NCI-H226 (cell line): ENCODE results near the gene OR13C9.
"Not testable (repeated sequence)": the region's sequence is repeated elsewhere in the genome, so short reads cannot be mapped to it uniquely, and the experiment has no call there.

Source experiments
- DNase-seq: peaks from one replicate; pipeline ENCODE4 v3.0.0-alpha.2; 2015

The OR13C9 gene, protein sequence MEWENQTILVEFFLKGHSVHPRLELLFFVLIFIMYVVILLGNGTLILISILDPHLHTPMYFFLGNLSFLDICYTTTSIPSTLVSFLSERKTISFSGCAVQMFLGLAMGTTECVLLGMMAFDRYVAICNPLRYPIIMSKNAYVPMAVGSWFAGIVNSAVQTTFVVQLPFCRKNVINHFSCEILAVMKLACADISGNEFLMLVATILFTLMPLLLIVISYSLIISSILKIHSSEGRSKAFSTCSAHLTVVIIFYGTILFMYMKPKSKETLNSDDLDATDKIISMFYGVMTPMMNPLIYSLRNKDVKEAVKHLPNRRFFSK

DNA sequence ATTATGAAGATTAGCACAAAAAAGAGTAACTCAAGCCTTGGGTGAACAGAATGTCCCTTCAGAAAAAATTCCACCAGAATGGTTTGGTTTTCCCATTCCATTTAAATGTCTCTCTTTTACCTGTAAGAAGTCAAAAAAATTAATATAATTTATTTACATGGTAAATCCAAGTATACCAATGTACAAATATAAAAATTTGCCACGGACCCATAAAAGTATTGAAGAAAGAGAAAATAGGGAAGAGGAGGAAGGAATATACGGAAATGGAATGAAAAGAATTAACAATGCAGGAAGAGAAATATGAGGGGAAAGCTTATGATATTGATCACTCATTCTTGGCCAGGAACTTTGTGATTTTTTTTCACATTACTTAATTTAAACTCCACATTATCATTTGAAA, at the start of gene OR13C9:
Gene OR13C9 (minus strand): TSS at position 101 of the 400 bp plus-strand sequence. CDS start 0 bp downstream, at position 101.
- DNase-seq, result no peak

DNA sequence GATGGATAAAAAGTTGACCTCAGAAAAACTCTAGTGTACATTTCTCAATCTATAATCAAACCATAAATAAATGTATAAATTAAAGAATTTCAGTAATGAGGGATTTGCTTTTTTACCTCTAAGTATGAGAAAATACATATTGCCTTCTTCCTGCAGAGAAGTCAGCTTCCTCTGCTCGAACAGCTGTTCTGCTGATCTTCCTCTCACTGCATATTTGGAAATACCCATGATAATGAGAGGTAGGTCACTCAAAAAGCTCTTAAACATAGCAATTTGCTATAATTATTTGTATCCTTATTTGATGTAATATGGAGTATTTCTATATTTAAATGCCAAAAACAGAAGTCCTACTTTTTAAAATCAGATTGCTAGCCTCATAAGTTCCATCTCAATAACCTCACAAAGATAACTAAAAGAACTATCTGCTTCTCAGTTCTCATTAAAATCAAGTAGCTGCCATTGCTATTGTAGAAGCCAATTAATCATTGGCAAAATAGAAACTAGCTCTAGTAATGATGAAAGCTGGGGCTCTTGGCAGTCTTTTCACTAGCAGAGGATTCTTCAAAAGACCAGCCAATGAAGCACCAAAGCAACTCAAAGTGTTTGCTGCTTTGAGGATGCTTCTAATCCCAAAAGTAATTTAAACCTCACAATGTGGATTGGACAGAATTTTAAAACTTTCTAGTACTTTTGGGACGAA, 40.6 kb upstream of the OR13C9 start:
- DNase-seq, result no peak

DNA sequence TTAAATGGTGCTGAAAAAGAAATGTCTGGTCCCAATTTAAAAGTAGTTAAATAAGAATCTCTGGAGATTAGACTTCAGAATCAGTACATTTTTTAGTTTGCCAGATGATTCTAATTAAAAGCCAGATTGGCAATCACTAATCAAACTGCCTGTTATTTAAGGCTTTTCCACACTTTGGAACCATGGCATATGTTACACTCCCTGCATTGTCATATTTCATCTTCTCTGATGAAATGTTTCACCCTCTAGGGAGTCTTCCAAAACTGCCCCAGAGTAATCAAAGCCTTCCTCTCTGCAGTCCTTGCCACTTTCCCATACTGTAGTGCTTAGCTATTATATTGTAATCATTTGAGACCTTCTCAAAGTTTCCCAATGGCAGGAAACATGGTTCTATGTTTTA, 17.5 kb upstream of the OR13C9 start:
- no peak for DNase-seq

DNA sequence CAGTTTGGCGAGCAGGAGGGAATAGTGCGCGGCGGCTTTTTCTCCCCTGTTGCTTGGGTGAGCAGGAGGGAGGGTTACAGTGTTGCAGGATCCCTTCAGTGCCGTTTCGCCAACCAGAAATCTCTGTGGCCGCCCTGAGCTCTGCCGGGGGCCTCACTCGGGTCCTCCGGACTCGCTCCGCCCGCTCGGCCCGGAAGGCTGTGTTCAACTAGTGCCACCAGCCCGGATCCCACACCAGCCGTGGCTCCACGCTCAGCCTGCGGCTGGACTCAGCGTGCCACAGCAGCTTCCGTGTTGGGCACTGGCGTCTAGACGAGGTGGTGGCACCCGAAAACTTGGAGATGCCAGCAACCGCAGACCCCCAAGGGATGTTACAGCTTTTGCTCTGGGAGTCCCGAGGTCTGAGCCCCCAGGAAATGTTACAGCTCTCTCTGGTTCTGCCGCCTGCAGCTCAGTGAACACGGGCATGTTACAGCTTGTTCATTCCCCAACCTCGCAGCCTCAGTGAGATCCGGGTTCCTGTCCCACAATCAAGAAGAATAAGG, 16.0 kb upstream of the OR13C9 start:
- no peak for DNase-seq

DNA sequence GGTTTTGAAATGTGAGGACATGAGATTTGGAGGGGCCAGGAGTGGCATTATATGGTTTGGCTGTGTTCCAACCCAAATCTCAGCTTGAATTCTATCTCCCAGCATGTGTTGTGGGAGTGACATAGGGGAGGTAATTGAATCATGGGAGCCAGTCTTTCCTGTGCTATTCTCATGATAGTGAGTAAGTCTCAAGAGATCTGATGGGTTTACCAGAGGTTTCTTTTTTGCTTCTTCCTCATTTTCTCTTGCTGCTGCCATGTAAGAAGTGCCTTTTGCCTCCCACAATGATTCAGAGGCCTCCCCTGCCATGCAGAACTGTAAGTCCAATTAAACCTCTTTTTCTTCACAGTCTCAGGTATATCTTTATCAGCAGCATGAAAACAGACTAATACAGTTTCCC, 8.0 kb upstream of the OR13C9 start:
- DNase-seq, result not testable (repeated sequence)

DNA sequence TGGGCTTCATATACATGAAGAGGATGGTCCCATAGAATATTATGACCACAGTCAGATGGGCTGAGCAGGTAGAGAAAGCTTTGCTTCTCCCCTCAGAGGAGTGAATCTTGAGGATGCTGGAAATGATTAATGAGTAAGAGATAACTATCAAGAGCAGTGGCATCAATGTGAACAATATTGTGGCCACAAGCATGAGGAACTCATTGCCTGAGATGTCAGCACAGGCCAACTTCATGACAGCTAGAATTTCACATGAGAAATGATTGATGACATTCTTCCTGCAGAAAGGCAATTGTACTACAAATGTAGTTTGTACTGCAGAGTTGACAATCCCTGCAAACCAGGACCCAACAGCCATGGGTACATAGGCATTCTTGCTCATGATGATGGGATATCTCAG, 586 bp downstream of the OR13C9 start:
- no peak for DNase-seq

DNA sequence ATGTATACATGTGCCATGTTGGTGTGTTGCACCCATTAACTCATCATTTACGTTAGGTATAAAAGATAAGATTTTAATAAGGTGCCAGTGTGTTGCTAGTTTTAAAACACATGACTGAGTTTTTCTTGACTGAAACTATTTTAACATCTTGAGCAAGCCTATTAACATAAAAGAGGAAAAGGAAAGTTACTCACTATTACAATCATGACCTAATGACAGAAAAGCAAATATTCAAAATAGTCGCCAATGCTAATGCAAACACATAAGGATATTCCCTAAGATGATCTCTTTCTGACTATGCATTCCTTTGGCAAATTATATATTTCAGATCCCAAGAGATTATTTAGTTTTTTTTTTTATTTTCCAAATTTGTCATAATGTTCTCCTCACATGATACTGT, 6.8 kb downstream of the OR13C9 start:
- DNase-seq, result no peak

DNA sequence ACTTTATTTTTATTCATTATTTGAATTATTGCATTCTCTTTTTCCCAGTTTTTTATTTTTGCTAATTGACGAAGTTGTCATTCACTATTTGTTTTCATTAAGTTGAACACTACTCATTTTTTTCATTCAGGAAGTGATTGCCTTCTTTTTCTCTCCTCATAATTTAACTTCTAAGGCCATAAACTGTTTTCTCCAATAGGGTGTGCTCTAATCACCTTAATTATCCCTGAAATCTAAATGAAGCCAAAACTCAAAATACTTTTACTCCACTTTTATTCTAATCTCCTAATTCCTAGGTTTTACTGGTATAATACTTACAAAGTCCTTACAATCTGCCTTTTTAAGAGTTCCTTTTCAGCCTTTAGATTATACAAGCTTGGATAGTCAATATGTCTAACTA, 9.7 kb downstream of the OR13C9 start:
- DNase-seq, result no peak

DNA sequence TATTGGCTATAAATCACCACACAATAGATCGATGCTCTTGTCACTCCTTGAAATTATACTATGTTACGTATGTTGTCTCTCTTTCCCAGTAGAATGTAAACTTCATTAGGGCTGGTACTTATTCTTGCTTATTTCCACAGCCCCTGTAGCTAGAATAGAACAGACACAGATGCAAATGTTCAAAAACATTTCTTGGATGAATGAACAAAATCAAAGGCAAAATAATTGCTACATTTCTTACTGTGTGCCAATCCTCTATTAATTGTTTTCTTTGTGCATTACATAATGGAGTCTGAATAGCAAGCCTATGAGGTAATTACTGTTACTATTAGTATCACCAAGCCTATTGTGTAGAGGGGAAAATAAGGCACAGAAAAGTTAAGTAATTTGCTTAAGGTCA, 11.9 kb downstream of the OR13C9 start:
- DNase-seq, result no peak

DNA sequence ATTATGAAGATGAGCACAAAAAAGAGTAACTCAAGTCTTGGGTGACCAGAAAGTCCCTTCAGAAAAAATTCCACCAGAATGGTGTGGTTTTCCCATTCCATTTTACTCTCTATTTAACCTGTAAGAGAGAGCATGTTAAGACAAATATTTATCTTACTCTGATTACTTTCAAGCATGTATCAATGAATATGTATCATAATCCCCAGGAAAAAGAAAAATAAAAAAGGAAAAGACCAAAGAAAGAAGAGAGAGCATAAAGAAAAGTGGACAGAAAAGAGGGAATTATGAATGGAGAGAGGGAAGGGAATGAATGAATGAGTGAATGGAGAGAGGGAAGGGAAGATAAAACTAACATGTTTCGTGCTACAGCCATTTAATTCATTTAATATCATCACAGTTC, 12.5 kb downstream of the OR13C9 start, which contains the start of gene OR13C2:
Gene OR13C2 (minus strand): TSS at position 101 of the 400 bp plus-strand sequence. CDS start 0 bp downstream, at position 101.
- not testable (repeated sequence) for DNase-seq

DNA sequence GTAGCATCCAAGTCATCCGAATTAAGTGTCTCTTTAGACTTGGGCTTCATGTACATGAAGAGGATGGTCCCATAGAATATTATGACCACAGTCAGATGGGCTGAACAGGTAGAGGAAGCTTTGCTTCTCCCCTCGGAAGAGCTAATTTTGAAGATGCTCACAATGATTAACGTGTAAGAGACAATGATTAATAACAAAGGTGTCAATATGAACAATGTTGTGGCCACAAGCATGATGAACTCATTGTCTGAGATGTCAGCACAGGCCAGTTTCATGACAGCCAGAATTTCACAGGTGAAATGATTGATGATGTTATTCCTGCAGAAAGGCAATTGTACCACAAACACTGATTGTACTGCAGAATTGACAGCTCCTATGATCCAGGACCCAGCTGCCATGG, 13.2 kb downstream of the OR13C9 start:
- DNase-seq, result no peak

DNA sequence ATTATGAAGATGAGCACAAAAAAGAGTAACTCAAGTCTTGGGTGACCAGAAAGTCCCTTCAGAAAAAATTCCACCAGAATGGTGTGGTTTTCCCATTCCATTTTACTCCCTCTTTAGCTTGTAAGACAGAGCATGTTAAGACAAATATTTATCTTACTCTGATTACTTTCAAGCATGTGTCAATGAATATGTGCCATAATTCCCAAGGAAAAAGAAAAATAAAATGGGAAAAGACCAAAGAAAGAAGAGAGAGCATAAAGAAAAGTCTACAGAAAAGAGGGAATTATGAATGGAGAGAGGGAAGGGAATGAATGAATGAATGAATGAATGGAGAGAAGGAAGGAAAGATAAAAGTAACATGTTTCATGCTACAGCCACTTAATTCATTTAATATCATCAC, 18.7 kb downstream of the OR13C9 start, which contains the start of gene OR13C5:
Gene OR13C5 (minus strand): TSS at position 101 of the 400 bp plus-strand sequence. CDS start 0 bp downstream, at position 101.
- not testable (repeated sequence) for DNase-seq

DNA sequence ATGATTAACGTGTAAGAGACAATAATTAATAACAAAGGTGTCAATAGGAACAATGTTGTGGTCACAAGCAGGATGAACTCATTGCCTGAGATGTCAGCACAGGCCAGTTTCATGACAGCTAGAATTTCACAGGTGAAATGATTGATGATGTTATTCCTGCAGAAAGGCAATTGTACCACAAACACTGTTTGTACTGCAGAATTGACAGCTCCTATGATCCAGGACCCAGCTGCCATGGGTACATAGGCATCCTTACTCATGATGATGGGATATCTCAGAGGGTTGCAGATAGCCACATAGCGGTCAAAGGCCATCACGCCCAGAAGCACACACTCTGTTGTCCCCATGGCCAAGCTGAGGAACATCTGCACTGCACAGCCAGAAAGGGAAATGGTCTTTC, 19.3 kb downstream of the OR13C9 start:
- DNase-seq, result not testable (repeated sequence)

DNA sequence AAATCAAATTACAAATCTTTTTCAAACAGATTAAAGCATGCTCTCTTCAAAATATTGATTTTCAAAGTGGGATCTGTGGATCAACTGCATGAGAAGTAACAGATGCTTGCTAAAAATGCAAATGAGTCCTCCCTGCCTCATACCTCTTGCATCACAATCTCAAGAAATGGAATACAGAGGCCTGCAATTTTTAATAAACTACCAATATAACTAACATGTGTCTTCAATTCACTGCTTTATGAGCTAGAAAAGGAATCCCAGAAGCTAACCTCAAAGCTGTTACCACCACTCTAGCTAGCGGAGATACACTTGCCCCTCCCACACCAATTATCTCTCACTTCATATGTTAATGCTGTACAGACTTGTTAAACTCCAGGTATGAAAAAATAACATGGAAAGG, 28.4 kb downstream of the OR13C9 start:
- DNase-seq, result no peak

DNA sequence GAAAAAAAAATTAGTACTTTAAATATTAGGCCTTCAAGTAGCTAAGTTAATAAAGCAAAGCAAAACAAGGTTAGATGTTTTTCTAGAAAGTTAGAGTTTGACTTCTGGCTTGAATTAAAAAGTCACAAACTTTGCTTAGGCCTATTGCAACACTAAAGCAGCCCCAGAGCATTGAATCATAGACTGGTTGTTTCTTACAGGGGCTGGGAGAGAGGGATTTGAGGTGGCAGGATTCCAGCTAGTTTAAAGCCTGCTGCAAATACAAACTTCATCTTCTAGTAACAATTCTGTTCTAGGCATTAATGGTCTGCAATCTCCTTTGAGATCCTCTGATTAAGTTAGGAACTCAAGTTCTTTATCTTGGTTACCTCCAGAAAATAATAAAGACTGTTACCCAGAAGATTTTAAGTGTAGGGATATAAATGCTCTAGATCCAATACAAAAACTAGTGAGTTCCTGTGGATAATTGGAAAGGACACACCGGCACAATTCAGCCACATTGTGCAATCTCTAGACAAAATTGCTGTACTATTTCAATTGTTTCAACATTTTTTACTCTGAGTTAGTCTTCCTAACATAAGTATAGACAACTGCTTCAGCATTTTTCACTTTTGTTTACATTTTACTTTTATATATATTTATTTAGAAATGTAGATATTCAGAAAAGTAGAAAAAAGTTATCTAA, 31.4 kb downstream of the OR13C9 start:
- no peak for DNase-seq

DNA sequence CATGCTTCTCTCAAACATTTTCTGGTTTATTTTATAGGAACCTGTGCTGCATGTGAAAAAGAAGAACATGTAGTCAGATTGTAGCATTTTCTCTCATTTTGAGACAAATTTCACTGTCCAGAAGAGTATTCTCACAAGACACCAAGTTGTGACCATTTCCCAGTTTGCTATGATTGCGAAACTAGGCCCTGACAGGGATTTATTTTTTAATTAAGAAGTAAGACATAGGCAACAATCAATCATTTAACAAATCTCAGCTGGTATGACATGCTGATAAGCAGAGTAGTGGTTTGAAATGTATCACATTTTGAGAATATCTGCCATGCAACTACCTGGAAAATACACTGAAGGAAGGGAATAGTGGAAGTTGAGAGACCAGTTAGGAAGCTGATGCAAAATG, 37.4 kb downstream of the OR13C9 start:
- DNase-seq, result no peak

DNA sequence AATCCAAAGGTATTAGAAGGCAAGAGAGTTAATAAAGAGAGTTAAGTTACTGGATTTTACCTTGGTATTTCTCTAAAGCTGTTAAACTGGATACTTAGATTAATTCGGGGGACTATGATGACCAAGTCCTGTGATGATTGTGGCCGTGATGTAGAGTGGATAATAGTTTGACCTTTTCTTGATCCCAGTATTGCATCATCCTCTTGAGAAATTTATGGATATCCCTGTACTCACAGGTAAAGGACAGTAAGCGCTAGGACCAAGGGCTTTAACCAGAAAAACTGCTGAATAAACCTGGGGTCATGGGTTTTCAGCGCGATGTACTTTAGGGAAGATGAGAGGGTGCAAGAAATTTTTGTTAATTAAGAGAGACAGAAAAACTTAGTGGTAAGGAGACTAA, 40.7 kb downstream of the OR13C9 start:
- no peak for DNase-seq

DNA sequence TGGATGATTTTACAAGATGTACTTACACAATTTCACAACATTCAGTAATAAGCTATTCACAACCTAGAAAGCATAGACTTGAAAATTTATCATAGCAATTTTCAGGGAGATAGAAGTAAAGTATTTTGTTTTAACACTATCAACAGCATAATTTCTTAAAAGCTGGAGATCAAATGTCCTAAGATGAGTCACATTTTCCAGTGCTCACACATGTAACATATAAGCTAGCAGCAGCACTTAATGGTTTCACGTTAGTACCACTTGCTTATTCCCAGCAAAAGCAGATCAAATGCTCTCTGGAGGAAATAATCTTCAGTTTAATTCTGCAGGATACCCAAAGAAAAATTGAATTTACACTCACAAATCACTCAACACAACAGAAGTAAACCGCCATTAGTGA, 42.5 kb downstream of the OR13C9 start:
- no peak for DNase-seq

DNA sequence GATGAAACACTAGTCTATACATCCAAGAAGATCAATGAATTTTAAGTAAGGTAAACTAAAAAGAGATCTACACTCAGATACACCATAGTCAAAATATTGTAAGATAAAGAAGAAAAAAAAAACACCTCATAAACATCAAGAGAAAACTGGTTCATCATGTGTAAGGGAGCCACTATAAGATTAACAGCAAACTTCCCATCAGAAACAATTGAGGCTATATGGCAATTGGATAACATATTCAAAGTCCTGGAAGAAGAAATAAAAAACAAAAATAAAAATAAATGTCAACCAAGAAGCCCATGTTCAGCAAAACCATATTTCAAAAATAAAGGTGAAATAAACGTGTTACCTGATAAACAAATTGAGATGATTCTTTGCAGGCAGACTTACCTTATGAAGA, 45.4 kb downstream of the OR13C9 start:
- no peak for DNase-seq

DNA sequence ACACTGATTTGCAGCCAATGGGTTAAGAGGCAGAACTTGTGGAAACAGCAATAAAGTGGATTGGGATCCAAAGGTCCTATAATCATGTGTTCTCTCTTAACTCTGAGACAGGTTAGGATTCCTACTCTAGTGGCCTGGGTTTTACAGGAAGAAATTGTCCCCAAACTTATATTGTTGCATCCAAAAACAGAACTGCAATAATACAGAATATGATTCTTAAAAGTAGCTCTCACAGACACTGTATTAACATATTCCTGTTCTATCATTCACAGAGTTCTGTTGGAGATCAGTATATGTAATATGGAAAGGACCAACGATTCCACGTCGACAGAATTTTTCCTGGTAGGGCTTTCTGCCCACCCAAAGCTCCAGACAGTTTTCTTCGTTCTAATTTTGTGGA, 49.1 kb downstream of the OR13C9 start, which contains the start of gene OR13C8:
Gene OR13C8 (plus strand): TSS at position 301 of the 400 bp plus-strand sequence. CDS start 0 bp downstream, at position 301.
- DNase-seq, result no peak
